ENCODE data around the gene PARP12. TPM values are rescaled to one million over a fixed set of nuclear protein-coding genes. Genes with fewer than 3 reads are reported as not detected.

Gene PARP12
- total RNA-seq, result 48.1 and 81.1 TPM in 2 replicates

GRCh38 chr7:140062528-140063299, at the start of gene PARP12:
PARP12 (minus strand) TSS chr7:140062951; CDS start chr7:140062847, 104 bp downstream.

Other genes starting within 250 kb of the PARP12 start
- 0.19 and 0.81 TPM in 2 replicates for gene TBXAS1, start 233.7 kb downstream of the PARP12 start, total RNA-seq
- 4.4 and 10.1 TPM in 2 replicates for gene KDM7A, start 114.0 kb upstream of the PARP12 start, total RNA-seq

Measured in bladder microvascular endothelial cell (primary cell).